NCI-H2196 (cell line): ENCODE results near the gene PTCD2.

Source experiments
- DNase-seq: peaks from one replicate; lab custom pipeline; 2025; ENCODE audit not compliant: unreplicated experiment; lab: John Stamatoyannopoulos, UW

PTCD2 gene

GRCh38 chr5:72338689-72339209, 18.6 kb downstream of the PTCD2 start:
- DNase-seq = no peak

GRCh38 chr5:72346398-72346797, 26.2 kb downstream of the PTCD2 start:
- no peak for DNase-seq

DNA sequence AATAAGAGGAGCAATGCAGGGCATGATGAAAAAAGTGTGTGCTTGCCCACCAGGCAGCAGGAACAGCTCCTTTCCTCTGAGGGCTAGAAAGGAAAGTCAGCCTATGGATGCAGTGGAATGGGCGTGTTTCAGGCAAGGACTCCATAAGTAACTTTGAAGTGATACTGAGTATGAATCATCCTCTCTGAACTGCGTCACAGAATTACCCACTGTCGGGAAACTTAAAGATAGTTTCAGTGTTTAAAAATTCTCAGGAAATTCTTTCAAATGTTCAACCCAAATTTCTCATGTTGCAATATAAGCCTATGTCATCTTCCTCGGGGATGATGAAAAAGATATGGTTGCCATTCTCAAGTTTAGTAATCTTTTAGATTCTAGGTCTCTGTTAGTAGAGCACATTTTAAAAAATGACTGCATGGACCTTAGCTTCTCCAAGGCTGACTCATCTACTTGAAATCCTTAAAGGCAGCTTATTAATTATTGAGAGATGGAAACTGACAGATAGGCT, 27.7 kb downstream of the PTCD2 start:
- DNase-seq = no peak

GRCh38 chr5:72351376-72351775, 31.2 kb downstream of the PTCD2 start:
- no peak for DNase-seq

DNA sequence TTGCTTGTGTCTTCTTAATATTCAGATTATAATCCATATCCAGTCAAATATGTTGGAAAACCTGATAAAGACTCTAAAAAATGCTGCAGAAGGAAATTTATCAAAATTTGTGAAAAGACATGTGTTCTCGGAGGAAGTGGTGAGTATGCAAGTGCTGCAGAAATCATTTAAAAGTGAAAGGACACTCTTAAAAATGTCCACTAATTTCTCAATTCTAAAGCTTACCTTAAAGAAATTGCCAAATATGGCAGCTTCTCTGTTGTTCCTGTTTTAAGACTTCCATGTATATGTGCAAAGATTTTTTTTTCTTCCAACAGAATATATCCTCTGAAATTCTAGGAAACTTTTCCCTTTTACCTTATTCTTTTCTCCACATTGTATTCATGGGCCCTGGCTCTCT, 32.4 kb downstream of the PTCD2 start:
- DNase-seq = no peak

DNA sequence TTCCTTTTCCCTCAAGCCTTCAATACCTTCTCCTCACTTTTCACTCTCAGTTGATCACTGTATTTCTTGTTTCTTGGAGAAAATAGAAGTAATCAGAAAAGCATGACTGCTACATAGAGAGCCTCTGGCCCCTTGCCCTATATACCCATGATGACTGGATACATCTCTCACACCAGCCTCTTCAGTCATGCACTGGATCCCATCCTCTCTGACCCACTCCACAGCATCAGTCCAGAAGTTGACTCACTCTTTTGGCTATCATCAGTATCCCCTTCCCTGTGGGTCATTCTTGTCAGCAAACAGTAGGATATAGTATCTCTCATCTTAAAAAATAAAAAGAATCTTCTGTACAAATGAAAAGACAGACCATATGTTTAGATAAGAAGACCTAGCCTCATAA, 32.9 kb downstream of the PTCD2 start:
- DNase-seq = no peak

DNA sequence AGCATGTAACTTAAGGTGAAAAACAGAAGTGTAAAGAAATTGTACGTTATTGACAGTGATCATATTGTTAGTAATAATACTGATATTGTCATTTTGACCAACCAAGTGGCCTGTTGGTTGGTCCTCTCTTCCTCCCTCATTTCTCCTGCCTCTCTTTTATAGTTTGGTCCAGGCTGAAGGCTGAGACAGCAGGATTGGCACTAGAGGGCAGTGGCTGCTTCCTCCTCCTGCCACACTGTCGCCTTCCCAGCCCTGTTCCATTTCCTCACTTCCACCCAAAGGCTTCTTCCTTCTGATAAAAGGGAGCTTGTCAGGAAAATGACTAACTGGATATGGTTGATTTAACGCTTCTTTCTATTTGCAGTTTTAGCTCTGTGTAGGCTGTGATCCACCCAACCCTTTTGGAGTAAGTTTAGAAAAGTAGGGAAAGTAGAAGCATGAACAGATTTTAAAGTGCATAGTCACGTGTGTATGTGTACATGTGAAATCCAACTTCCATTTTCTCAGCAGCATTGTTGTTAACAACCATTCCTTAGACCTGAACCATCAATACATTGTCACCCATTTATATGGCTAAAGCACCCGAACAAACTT, 35.6 kb downstream of the PTCD2 start:
- DNase-seq = no peak

GRCh38 chr5:72356361-72356760, 36.2 kb downstream of the PTCD2 start:
- DNase-seq = no peak

DNA sequence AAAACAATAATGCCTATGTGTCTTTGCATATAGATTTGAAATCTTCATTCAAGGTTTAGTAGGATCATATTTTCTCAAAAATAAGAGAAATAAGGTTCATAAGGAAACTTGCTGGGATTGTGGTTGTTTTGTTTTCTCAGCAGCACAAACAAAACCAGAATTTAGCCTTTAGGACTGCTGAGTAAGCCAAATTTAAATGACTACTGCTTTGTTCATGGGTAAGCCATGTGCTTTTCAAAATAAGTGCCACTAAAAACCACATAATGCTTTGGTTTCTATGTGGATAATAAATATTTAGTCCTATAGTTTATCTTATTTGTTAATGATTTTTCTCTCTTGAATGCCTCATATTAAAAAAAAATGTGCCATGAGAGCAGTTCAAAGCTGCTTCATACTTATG, 38.8 kb downstream of the PTCD2 start:
- no peak for DNase-seq

GRCh38 chr5:72359886-72360285, 39.7 kb downstream of the PTCD2 start:
- DNase-seq = no peak

GRCh38 chr5:72363166-72363802, 43.1 kb downstream of the PTCD2 start:
- DNase-seq = no peak

DNA sequence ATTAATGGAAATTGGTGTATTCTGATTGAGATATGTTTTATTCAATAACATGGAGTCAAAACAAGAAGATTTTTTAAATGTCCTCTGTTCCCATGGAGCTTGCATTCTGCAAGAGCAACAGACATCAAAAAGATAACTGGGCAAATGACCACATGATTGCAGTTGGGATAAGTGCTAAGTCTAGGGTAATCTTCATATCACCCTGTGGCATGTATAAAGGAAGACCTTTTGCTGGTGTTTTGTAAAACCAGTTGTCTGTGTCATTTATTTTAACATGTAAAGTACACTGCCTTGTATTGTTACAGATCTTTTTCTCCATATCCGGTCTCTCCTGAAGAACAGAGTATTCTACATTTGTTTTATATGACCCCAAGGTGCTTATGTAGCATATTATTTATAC, 44.0 kb downstream of the PTCD2 start:
- no peak for DNase-seq

DNA sequence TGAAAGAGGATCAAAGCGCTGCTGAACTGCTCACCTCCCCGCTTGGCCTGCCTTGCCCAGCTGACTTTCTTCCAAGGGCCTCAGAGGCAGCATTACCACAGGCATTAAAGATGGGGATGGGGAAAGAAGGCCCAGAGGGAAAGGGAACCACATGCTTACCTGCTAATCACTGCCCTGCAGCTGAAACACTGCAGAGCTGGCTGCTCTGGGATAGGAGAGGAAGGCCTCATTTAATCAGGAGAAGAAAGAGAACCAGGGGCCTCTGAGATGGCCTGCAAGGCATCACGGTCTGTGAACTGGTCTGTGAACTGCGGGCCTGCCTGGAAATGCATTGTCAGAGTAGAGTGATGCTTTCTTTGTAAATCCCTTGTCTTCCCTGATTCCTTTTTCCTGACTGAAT, 44.8 kb downstream of the PTCD2 start:
- DNase-seq = no peak

DNA sequence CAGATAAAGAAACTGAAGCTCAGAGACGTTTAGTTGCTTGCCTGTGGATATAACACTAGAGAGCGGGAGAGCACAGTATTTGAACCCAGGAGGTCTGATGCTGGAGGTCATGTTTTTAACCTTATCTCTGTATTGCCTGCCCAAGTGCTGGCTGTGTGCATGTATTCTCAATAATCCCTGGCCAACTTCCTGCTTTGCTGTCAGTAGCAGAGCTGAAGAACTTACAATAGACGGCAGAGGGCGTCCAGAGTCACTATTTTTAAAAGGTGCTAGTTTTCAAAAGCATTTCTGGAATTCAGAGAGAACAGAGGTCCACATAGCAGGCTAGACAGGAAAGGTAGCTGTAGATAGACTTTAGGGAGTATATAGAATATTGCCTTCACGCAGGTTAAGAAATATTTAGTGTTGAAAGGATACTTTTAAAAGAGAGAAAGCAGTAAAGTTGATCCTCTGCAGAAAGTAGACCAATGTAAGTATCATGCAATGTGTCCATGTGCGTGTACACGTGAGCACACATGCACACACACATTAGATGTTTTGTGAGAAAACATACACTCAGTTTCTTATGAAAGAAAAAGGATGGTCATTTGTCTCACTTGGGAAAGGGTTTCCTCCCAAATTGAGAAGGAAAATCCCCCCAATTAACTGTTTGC, 46.3 kb downstream of the PTCD2 start:
- DNase-seq = peak; percentile 32

GRCh38 chr5:72368271-72368670, 48.1 kb downstream of the PTCD2 start:
- no peak for DNase-seq

- DNase-seq = no peak
These were observed 49.1 kb downstream of the PTCD2 start for GRCh38 chr5:72369301-72369700.

- no peak for DNase-seq
These were observed 49.5 kb downstream of the PTCD2 start for GRCh38 chr5:72369711-72370110.

DNA sequence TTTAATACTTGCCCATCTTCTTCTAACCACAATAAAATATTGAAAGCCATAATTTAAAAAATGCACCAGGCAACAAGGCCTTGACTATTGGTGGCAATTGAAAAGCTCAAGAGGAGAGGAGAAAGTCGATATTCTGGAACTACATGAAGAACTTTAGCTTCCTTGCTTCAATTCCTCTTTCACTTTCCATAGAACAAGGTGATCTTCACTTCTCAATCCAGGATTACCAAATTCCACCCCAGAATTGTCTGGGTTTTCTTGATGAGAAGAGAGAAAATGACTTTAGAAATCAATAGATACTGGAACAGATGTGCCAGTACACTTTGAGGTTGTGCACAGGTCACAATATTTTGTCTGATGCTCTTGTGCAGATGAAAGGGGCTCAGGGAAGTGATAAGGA, 52.2 kb downstream of the PTCD2 start:
- no peak for DNase-seq

DNA sequence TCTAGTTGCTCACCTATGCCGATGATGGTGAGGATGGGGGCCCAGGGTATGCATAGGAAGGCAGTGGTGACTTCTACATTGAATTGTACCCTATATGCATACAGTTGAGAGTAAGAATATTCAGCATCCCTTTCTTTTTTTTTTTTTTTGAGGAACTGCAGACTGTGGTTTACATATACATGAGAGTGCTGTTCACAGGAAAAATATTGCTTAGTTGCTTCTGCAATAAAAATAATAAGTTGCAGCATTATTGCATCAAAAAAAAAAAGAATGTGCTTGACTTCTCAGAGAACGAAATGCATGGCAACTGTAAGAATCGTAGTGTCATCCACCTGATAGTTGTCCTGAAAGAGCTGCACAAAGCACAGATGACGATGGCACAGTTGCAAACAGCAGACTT, 52.8 kb downstream of the PTCD2 start:
- no peak for DNase-seq

- no peak for DNase-seq
These were observed 54.7 kb downstream of the PTCD2 start for GRCh38 chr5:72374844-72375243.

GRCh38 chr5:72376381-72376780, 56.2 kb downstream of the PTCD2 start:
- no peak for DNase-seq

GRCh38 chr5:72377910-72378638, 57.9 kb downstream of the PTCD2 start:
- no peak for DNase-seq
